K562 treated with DMSO at 1 percent for 48 hours (cell line): Measurements from ENCODE around the gene APPL1. TPM values are rescaled to one million over a fixed set of nuclear protein-coding genes. Genes with fewer than 3 reads are reported as not detected.

Source experiments
- total RNA-seq: library from RNA; unstranded; fragments of 300-600 nt; gene quantifications from 2 replicates; pipeline ENCODE4 v1.2.3, GENCODE V29; 2022; ENCODE audit warnings: low replicate concordance; ENCODE audit errors: extremely low read depth

The APPL1 gene
- not detected in 2 replicates for total RNA-seq

GRCh38 chr3:57227204-57227929 is at the start of gene APPL1:
Gene APPL1, plus strand, starts transcription at chr3:57227729. Its CDS starts 155 bp downstream, at chr3:57227884.

GRCh38 chr3:57199895-57200297 is 27.6 kb upstream of the APPL1 start, which contains the start of gene HESX1:
Gene HESX1, minus strand, starts transcription at chr3:57199978. Its CDS starts 60 bp downstream, at chr3:57199918.

GRCh38 chr3:57292159-57292896 is 64.8 kb downstream of the APPL1 start, which contains the start of gene ASB14:
Gene ASB14, minus strand, starts transcription at chr3:57292685. Its CDS starts 652 bp downstream, at chr3:57292033.

Other genes starting within 250 kb of the APPL1 start
- gene SPATA12, start 167.1 kb upstream of the APPL1 start, total RNA-seq = not detected in 2 replicates
- not detected in 2 replicates for gene IL17RD, start 62.4 kb upstream of the APPL1 start, total RNA-seq
- not detected in 2 replicates for gene HESX1, start 27.8 kb upstream of the APPL1 start, total RNA-seq
- gene ASB14, start 65.0 kb downstream of the APPL1 start, total RNA-seq = not detected in 2 replicates